Psoas muscle (tissue), 8 donors: ENCODE results near the gene SYNE2. TPM values are rescaled to one million over a fixed set of nuclear protein-coding genes. Genes with fewer than 3 reads are reported as not detected.

ENCODE experiments used
- ATAC-seq, 4 donors: fragments of 200-7000 bp; cut with Tn5 transposase; one replicate each; pipeline ENCODE4 v1.9.1; 2020; ENCODE audit warnings: moderate library complexity in 3 of 4, mild to moderate bottlenecking in 2 of 4
- DNase-seq, 2 donors: peaks; one replicate each; pipeline ENCODE4 v3.0.0-alpha.2; 2020
- H3K27ac ChIP-seq: fragments of 200-600 bp; one replicate; pipeline ENCODE4 v1.8.0; 2022
- H3K27me3 ChIP-seq, 3 donors: fragments of 200-600 bp in 1 of 3; one replicate each; pipeline versions ENCODE4 v1.6.1 to v1.8.0; 2013 to 2022; ENCODE audit warnings: low read length in 2 of 3, mild to moderate bottlenecking in 2 of 3, moderate library complexity in 1 of 3; ENCODE audit not compliant: insufficient read depth in 3 of 3
- H3K36me3 ChIP-seq, 2 donors: fragments of 200-600 bp in 1 of 2; one replicate each; pipeline versions ENCODE4 v1.6.1 to v1.8.0; 2013 to 2022; ENCODE audit warnings: low read depth in 1 of 2, mild to moderate bottlenecking in 1 of 2, moderate library complexity in 1 of 2; ENCODE audit not compliant: insufficient read depth in 1 of 2
- H3K4me1 ChIP-seq: fragments of 200-600 bp; one replicate; pipeline ENCODE4 v1.8.0; 2022
- H3K4me3 ChIP-seq: fragments of 200-600 bp; one replicate; pipeline ENCODE4 v1.8.0; 2022; ENCODE audit warnings: mild to moderate bottlenecking
- H3K9me3 ChIP-seq: fragments of 200-600 bp; one replicate; pipeline ENCODE4 v1.8.0; 2022
- CTCF ChIP-seq: fragments of 200-600 bp; IDR thresholded peaks from one replicate; pipeline ENCODE4 v1.8.0; 2022; ENCODE audit warnings: antibody characterized with exemption
- WGBS, 3 donors: extraction: QIAGEN DNeasy Blood & Tissue Kit; methylation state at CpG; one replicate each; pipeline versions ENCODE4 v1.1.6 to v1.1.7; 2013; 5-methylcytosine and 5-hydroxymethylcytosine counted together
- intact Hi-C, 2 donors: fragments of 100-400 bp; cut with DNase I; formaldehyde crosslinking; loops; one replicate each; pipeline versions ENCODE4 v1.11.0 to v1.14.2; 2022
- polyA plus RNA-seq, 3 donors: library from polyadenylated mRNA; stranded (reverse); fragments of 200-250 nt; gene quantifications; one replicate each; pipeline ENCODE4 v1.2.3, GENCODE V29; 2013
- total RNA-seq, 4 donors: library from RNA; stranded (reverse); fragmentation: NEBNext Ultra II Directional in 2 of 4; extraction: Animal tissue kit (Norgen Biotek cat#: 25700) in 2 of 4; gene quantifications; one replicate each; pipeline versions ENCODE4 v1.2.1 to v1.2.4, GENCODE V29; 2021 to 2023
- donor health status: healthy with polysubstance abuse.
- donor health status: DM: no; HTN: no; CAD: no; lungs with moderate emphysema.
- donor health status: Bipolar disorder and iron deficiency.
- donor health status: healthy.
- donor health status: DM: yes; HTN: yes; CAD: no.
- donor health status: DM: no; HTN: no; CAD: no.
- donor health status: DM: no; HTN: no; CAD: no.
- donor health status: DM: yes; HTN: yes; CAD: no.

SYNE2 gene
- total and polyA plus RNA-seq, 7 donors, result 23.0 to 239 (median 150) TPM

- intact Hi-C loops, result loop anchor here in 1 of 2 donors (5.0 kb wide), 1 partner anchor 38 kb away; no protein-coding TSS in a partner anchor
- Histone ChIP-seq H3K36me3 (peaks cover 0 to 55% of the 10 kb centered on the region in 2 donors), H3K27me3 (no peaks in the 10 kb centered on the region), H3K27ac (no peak overlapping the region), H3K9me3 (no peaks in the 10 kb centered on the region), H3K4me3 (no peak overlapping the region), H3K4me1 (peaks cover 21% of the 10 kb centered on the region)
- DNase-seq (no peak), ATAC-seq (no peak)
- TF ChIP-seq CTCF, result no peak
- 62 to 90% (median 73%) methylated on average over 1 of the region's 1 CpG for WGBS, 3 donors
Measured at GRCh38 chr14:64109819-64110554, 257.2 kb downstream of the SYNE2 start.

- ATAC-seq, result no peak
- Histone ChIP-seq H3K4me3 (no peak overlapping the region), H3K27me3 (no peaks in the 10 kb centered on the region), H3K9me3 (no peaks in the 10 kb centered on the region), H3K27ac (peak overlapping the region; percentile 41), H3K4me1 (peaks cover 29% of the 10 kb centered on the region), H3K36me3 (peaks cover 0 to 51% of the 10 kb centered on the region in 2 donors)
- intact Hi-C loops, result loop anchor here in 1 of 2 donors (5.0 kb wide), 1 partner anchor 39 kb away; no protein-coding TSS in a partner anchor
- TF ChIP-seq CTCF, result no peak
- WGBS, 3 donors, result 73 to 84% (median 77%) methylated on average over 1 of the region's 1 CpG
- no peak for DNase-seq
Measured at GRCh38 chr14:64110802-64111201, 258.0 kb downstream of the SYNE2 start.

- Histone ChIP-seq H3K27ac (peak overlapping the region; percentile 95), H3K27me3 (no peaks in the 10 kb centered on the region), H3K36me3 (peaks cover 0 to 38% of the 10 kb centered on the region in 2 donors), H3K9me3 (no peaks in the 10 kb centered on the region), H3K4me1 (peaks cover 41% of the 10 kb centered on the region), H3K4me3 (peak overlapping the region; percentile 59)
- DNase-seq (peak; percentile 61 to 86), ATAC-seq (peak; percentile 80 to 83 (median 82))
- no peak for TF ChIP-seq CTCF
- intact Hi-C loops, result loop anchor here in 1 of 2 donors (5.0 kb wide), 1 partner anchor 41 kb away; no protein-coding TSS in a partner anchor
- 29 to 42% (median 32%) methylated on average over 17 of the region's 17 CpGs for WGBS, 3 donors
Measured at GRCh38 chr14:64112867-64113678, 260.3 kb downstream of the SYNE2 start.

GRCh38 chr14:64114166-64114565 is 261.4 kb downstream of the SYNE2 start:
- Histone ChIP-seq H3K4me3 (peak overlapping the region; percentile 59), H3K27ac (peak overlapping the region; percentile 95), H3K9me3 (no peaks in the 10 kb centered on the region), H3K4me1 (peaks cover 51% of the 10 kb centered on the region), H3K36me3 (peaks cover 0 to 33% of the 10 kb centered on the region in 2 donors), H3K27me3 (no peaks in the 10 kb centered on the region)
- ATAC-seq (peak; percentile 71 to 83 (median 78)), DNase-seq (peak; percentile 53 to 81)
- TF ChIP-seq CTCF, result no peak
- WGBS, 3 donors, result 15 to 35% (median 22%) methylated on average over 9 of the region's 9 CpGs
- intact Hi-C loops, result loop anchor here in 1 of 2 donors (5.0 kb wide), 1 partner anchor 42 kb away; no protein-coding TSS in a partner anchor
